Neuronal stem cell (in vitro differentiated cells): ENCODE measurements around the gene MDM2.

ENCODE experiments used
- DNase-seq: peaks from one replicate; pipeline ENCODE4 v3.0.0-alpha.2; 2013; ENCODE audit warnings: low spot score
- H2AFZ ChIP-seq: one replicate; pipeline ENCODE4 v1.6.1; 2013; ENCODE audit warnings: mild to moderate bottlenecking, low read length, inconsistent platforms
- H2AK5ac ChIP-seq: 2 replicates; pipeline ENCODE4 v1.6.1; 2013; ENCODE audit warnings: low read depth, mild to moderate bottlenecking, inconsistent platforms, low read length, moderate library complexity, mixed read lengths
- H2BK120ac ChIP-seq: 2 replicates; pipeline ENCODE4 v1.6.1; 2013; ENCODE audit warnings: low read depth, mild to moderate bottlenecking, inconsistent platforms, low read length, moderate library complexity, mixed read lengths
- H2BK12ac ChIP-seq: one replicate; pipeline ENCODE4 v1.6.1; 2013; ENCODE audit warnings: low read length, inconsistent platforms
- H2BK15ac ChIP-seq: 2 replicates; pipeline ENCODE4 v1.6.1; 2013; ENCODE audit warnings: mild to moderate bottlenecking, low read length, inconsistent platforms, mixed read lengths
- H2BK5ac ChIP-seq: one replicate; pipeline ENCODE4 v1.6.1; 2013; ENCODE audit warnings: inconsistent platforms, mild to moderate bottlenecking, low read length, moderate library complexity
- H3K14ac ChIP-seq: one replicate; pipeline ENCODE4 v1.6.1; 2013; ENCODE audit warnings: low read length, inconsistent platforms
- H3K18ac ChIP-seq: 2 replicates; pipeline ENCODE4 v1.6.1; 2013; ENCODE audit warnings: low read length, inconsistent platforms
- H3K23ac ChIP-seq: 2 replicates; pipeline ENCODE4 v1.6.1; 2013; ENCODE audit warnings: low read depth, mild to moderate bottlenecking, mixed read lengths, low read length, inconsistent platforms; ENCODE audit not compliant: poor library complexity
- H3K27ac ChIP-seq: replicated peaks from 3 replicates; pipeline ENCODE4 v1.5.1; 2013; ENCODE audit warnings: low read length, inconsistent platforms
- H3K27me3 ChIP-seq, 3 experiments: 2 replicates each; pipeline ENCODE4 v1.6.1; 2013; ENCODE audit warnings: low read length in 3 of 3, mild to moderate bottlenecking in 2 of 3, inconsistent platforms in 1 of 3, low read depth in 1 of 3, mixed read lengths in 1 of 3, moderate library complexity in 1 of 3; ENCODE audit not compliant: control insufficient read depth in 3 of 3, insufficient read depth in 3 of 3
- H3K36me3 ChIP-seq, 2 donors: replicated peaks in 1 of 2; 2 replicates each; pipeline ENCODE4 v1.6.1; 2013; ENCODE audit warnings: low read length in 2 of 2; ENCODE audit not compliant: control insufficient read depth in 2 of 2, insufficient read depth in 2 of 2
- H3K4ac ChIP-seq: 2 replicates; pipeline ENCODE4 v1.6.1; 2013; ENCODE audit warnings: inconsistent platforms, mild to moderate bottlenecking, low read length, moderate library complexity
- H3K4me1 ChIP-seq, 2 donors: 1 replicate in 1 of 2; 2 replicates in 1 of 2; pipeline ENCODE4 v1.6.1; 2013; ENCODE audit warnings: low read length in 2 of 2, low read depth in 1 of 2; ENCODE audit not compliant: control insufficient read depth in 2 of 2, insufficient read depth in 1 of 2
- H3K4me2 ChIP-seq: one replicate; pipeline ENCODE4 v1.6.1; 2013; ENCODE audit warnings: mild to moderate bottlenecking, low read length, inconsistent platforms; ENCODE audit not compliant: insufficient read depth, poor library complexity, severe bottlenecking
- H3K4me3 ChIP-seq, 2 donors: 2 replicates each; pipeline ENCODE4 v1.5.1; 2013; ENCODE audit warnings: low read length in 2 of 2, mild to moderate bottlenecking in 2 of 2, inconsistent platforms in 1 of 2, moderate library complexity in 1 of 2
- H3K79me1 ChIP-seq: one replicate; pipeline ENCODE4 v1.6.1; 2013; ENCODE audit warnings: low read depth, mild to moderate bottlenecking, inconsistent platforms, low read length, moderate library complexity
- H3K9ac ChIP-seq: one replicate; pipeline ENCODE4 v1.6.1; 2013; ENCODE audit warnings: mild to moderate bottlenecking, low read depth, low read length, inconsistent platforms; ENCODE audit not compliant: poor library complexity
- H3K9me3 ChIP-seq, 2 donors: replicated peaks in 1 of 2; 2 replicates each; pipeline versions ENCODE3 to v1.6.1; 2013; ENCODE audit warnings: low read length in 2 of 2, mild to moderate bottlenecking in 2 of 2, inconsistent platforms in 1 of 2, low read depth in 1 of 2, mixed read lengths in 1 of 2, moderate library complexity in 1 of 2; ENCODE audit not compliant: control insufficient read depth in 2 of 2, insufficient read depth in 1 of 2
- H4K8ac ChIP-seq: one replicate; pipeline ENCODE4 v1.6.1; 2013; ENCODE audit warnings: low read depth, mild to moderate bottlenecking, inconsistent platforms, low read length, moderate library complexity
- H4K91ac ChIP-seq: one replicate; pipeline ENCODE4 v1.6.1; 2013; ENCODE audit warnings: low read length, low read depth, mild to moderate bottlenecking, inconsistent platforms; ENCODE audit not compliant: poor library complexity
- WGBS, 2 donors: extraction: QIAGEN DNeasy Blood & Tissue Kit; methylation state at CpG; one replicate each; pipeline ENCODE4 v1.1.7; 2013; ENCODE audit warnings: missing lambda C conversion rate in 2 of 2, mixed read lengths in 1 of 2; ENCODE audit not compliant: insufficient read length in 2 of 2, insufficient replicate concordance in 1 of 2; ENCODE audit errors: extremely low coverage in 2 of 2; 5-methylcytosine and 5-hydroxymethylcytosine counted together

The MDM2 gene

GRCh38 chr12:68779280-68779679 is 28.7 kb upstream of the MDM2 start:
- no peaks in the 10 kb centered on the region for H3K9me3 ChIP-seq
- no peak for DNase-seq
- H2AFZ ChIP-seq, result no peak overlapping the region
- no peak overlapping the region for H3K23ac ChIP-seq
- no peak overlapping the region for H3K27ac ChIP-seq
- H2BK5ac ChIP-seq, result no peak overlapping the region
- H3K79me1 ChIP-seq, result no peaks in the 10 kb centered on the region
- no peak overlapping the region for H2BK15ac ChIP-seq
- H3K4me2 ChIP-seq, result no peak overlapping the region
- H3K4ac ChIP-seq, result no peak overlapping the region
- H3K9ac ChIP-seq, result no peak overlapping the region
- H3K18ac ChIP-seq, result no peak overlapping the region
- no peak overlapping the region for H2AK5ac ChIP-seq
- H4K91ac ChIP-seq, result no peak overlapping the region
- H4K8ac ChIP-seq, result no peak overlapping the region
- H3K4me3 ChIP-seq, result no peak overlapping the region
- peaks cover 0 to 4% of the 10 kb centered on the region in 2 donors for H3K4me1 ChIP-seq
- no peak overlapping the region for H2BK120ac ChIP-seq
- H2BK12ac ChIP-seq, result no peak overlapping the region
- H3K14ac ChIP-seq, result no peak overlapping the region
- H3K27me3 ChIP-seq, result no peaks in the 10 kb centered on the region
- H3K36me3 ChIP-seq, result no peaks in the 10 kb centered on the region

- H3K4ac ChIP-seq, result no peak overlapping the region
- H4K8ac ChIP-seq, result no peak overlapping the region
- no peak overlapping the region for H3K27ac ChIP-seq
- no peak overlapping the region for H2BK5ac ChIP-seq
- no peak overlapping the region for H3K4me3 ChIP-seq
- no peak overlapping the region for H3K18ac ChIP-seq
- no peak overlapping the region for H3K23ac ChIP-seq
- H3K4me1 ChIP-seq, result peaks cover 0 to 4% of the 10 kb centered on the region in 2 donors
- DNase-seq, result no peak
- no peak overlapping the region for H2AK5ac ChIP-seq
- H3K36me3 ChIP-seq, result no peaks in the 10 kb centered on the region
- no peak overlapping the region for H2BK15ac ChIP-seq
- no peaks in the 10 kb centered on the region for H3K9me3 ChIP-seq
- no peak overlapping the region for H3K4me2 ChIP-seq
- no peaks in the 10 kb centered on the region for H3K27me3 ChIP-seq
- no CpG with 5 or more reads among the region's 6 CpGs for WGBS, 2 donors
- no peak overlapping the region for H4K91ac ChIP-seq
- H2AFZ ChIP-seq, result no peak overlapping the region
- no peak overlapping the region for H2BK12ac ChIP-seq
- H3K9ac ChIP-seq, result no peak overlapping the region
- no peak overlapping the region for H2BK120ac ChIP-seq
- no peak overlapping the region for H3K14ac ChIP-seq
- H3K79me1 ChIP-seq, result no peaks in the 10 kb centered on the region
Measured at GRCh38 chr12:68780731-68781130, 27.2 kb upstream of the MDM2 start.

GRCh38 chr12:68781728-68782127 is 26.2 kb upstream of the MDM2 start:
- Histone ChIP-seq H3K14ac (no peak overlapping the region), H3K18ac (no peak overlapping the region), H2AFZ (no peak overlapping the region), H4K91ac (no peak overlapping the region), H3K4me1 (peaks cover 0 to 4% of the 10 kb centered on the region in 2 donors), H3K4me2 (no peak overlapping the region), H2BK5ac (no peak overlapping the region), H3K36me3 (no peaks in the 10 kb centered on the region), H2BK12ac (no peak overlapping the region), H3K27me3 (no peaks in the 10 kb centered on the region), H4K8ac (no peak overlapping the region), H3K9ac (no peak overlapping the region), H3K27ac (no peak overlapping the region), H3K23ac (no peak overlapping the region), H3K4ac (no peak overlapping the region), H3K4me3 (no peak overlapping the region), H3K9me3 (no peaks in the 10 kb centered on the region), H2AK5ac (no peak overlapping the region), H3K79me1 (no peaks in the 10 kb centered on the region), H2BK15ac (no peak overlapping the region), H2BK120ac (no peak overlapping the region)
- no CpG with 5 or more reads among the region's 6 CpGs for WGBS, 2 donors
- no peak for DNase-seq

- no peaks in the 10 kb centered on the region for H3K36me3 ChIP-seq
- no peaks in the 10 kb centered on the region for H3K27me3 ChIP-seq
- H3K23ac ChIP-seq, result no peak overlapping the region
- no peak overlapping the region for H3K4me3 ChIP-seq
- no peak overlapping the region for H3K4me2 ChIP-seq
- no peaks in the 10 kb centered on the region for H3K79me1 ChIP-seq
- no peak overlapping the region for H4K91ac ChIP-seq
- H3K4me1 ChIP-seq, result no peaks in the 10 kb centered on the region
- no peak overlapping the region for H3K27ac ChIP-seq
- H2BK12ac ChIP-seq, result no peak overlapping the region
- no peak overlapping the region for H2AK5ac ChIP-seq
- no peak overlapping the region for H2BK5ac ChIP-seq
- no peak overlapping the region for H2BK15ac ChIP-seq
- no peak overlapping the region for H2AFZ ChIP-seq
- no peak overlapping the region for H2BK120ac ChIP-seq
- H3K14ac ChIP-seq, result no peak overlapping the region
- no peak overlapping the region for H3K9ac ChIP-seq
- no peaks in the 10 kb centered on the region for H3K9me3 ChIP-seq
- no peak overlapping the region for H4K8ac ChIP-seq
- no peak overlapping the region for H3K4ac ChIP-seq
- no CpG with 5 or more reads among the region's 8 CpGs for WGBS, 2 donors
- H3K18ac ChIP-seq, result no peak overlapping the region
- DNase-seq, result no peak
Measured at GRCh38 chr12:68784015-68784414, 24.0 kb upstream of the MDM2 start.
